IMR-90 (cell line): ENCODE data around the gene PLIN4. TPM values are rescaled to one million over a fixed set of nuclear protein-coding genes. Genes with fewer than 3 reads are reported as not detected.

Source experiments
- ATAC-seq: fragments of 200-7000 bp; cut with Tn5 transposase; 2 replicates; pipeline ENCODE4 v1.9.1; 2020; ENCODE audit warnings: low read depth, mild to moderate bottlenecking, moderate library complexity
- BruUV-seq: library from RNA; stranded (reverse); fragments of 400-500 nt; replicated peaks from 2 replicates; lab custom pipeline; 2021; lab: Mats Ljungman, UMichigan
- CTCF ChIA-PET: fragments of 300-600 bp; formaldehyde crosslinking; extraction: SDS; loops from one replicate; lab custom pipeline; 2021; ENCODE audit warnings: antibody characterized with exemption; lab: Yijun Ruan, JAX
- POLR2A ChIA-PET: fragments of 300-600 bp; sonication (Branson Sonifier 250); formaldehyde crosslinking; loops from one replicate; lab custom pipeline; 2022; ENCODE audit warnings: antibody characterized with exemption; ENCODE audit not compliant: unreplicated experiment; lab: Charles Lee
- DNase-seq: peaks from one replicate; pipeline ENCODE4 v3.0.0; 2013
- H2AFZ ChIP-seq: replicated peaks from 2 replicates; pipeline ENCODE3; 2013; ENCODE audit warnings: low read length, mild to moderate bottlenecking; ENCODE audit not compliant: poor library complexity
- H2AK5ac ChIP-seq: 2 replicates; pipeline ENCODE4 v1.6.1; 2013; ENCODE audit warnings: low read depth, low read length, inconsistent platforms
- H2AK9ac ChIP-seq: replicated peaks from 2 replicates; pipeline ENCODE3; 2013; ENCODE audit warnings: mild to moderate bottlenecking, low read depth, low read length, moderate library complexity; ENCODE audit not compliant: poor library complexity
- H2BK120ac ChIP-seq: 2 replicates; pipeline ENCODE4 v1.6.1; 2013; ENCODE audit warnings: low read depth, low read length, inconsistent platforms
- H2BK15ac ChIP-seq: 3 replicates; pipeline ENCODE4 v1.6.1; 2013; ENCODE audit warnings: low read depth, low read length, inconsistent platforms
- H2BK20ac ChIP-seq: 2 replicates; pipeline ENCODE4 v1.6.1; 2013; ENCODE audit warnings: low read depth, mild to moderate bottlenecking, inconsistent platforms, low read length, moderate library complexity
- H2BK5ac ChIP-seq: 2 replicates; pipeline ENCODE4 v1.6.1; 2013; ENCODE audit warnings: mild to moderate bottlenecking, low read depth, low read length, inconsistent platforms; ENCODE audit not compliant: poor library complexity, severe bottlenecking
- H3K14ac ChIP-seq: replicated peaks from 2 replicates; pipeline ENCODE4 v1.6.1; 2013; ENCODE audit warnings: low read depth, low read length, inconsistent platforms
- H3K18ac ChIP-seq: 2 replicates; pipeline ENCODE4 v1.6.1; 2013; ENCODE audit warnings: low read depth, low read length, control low read depth
- H3K23ac ChIP-seq: 2 replicates; pipeline ENCODE4 v1.6.1; 2013; ENCODE audit warnings: low read depth, low read length, inconsistent platforms
- H3K27ac ChIP-seq: 2 replicates; pipeline ENCODE4 v1.5.1; 2013; ENCODE audit warnings: mild to moderate bottlenecking, control low read depth, low read length; ENCODE audit not compliant: insufficient read depth
- H3K27me3 ChIP-seq: 2 replicates; pipeline ENCODE4 v1.6.1; 2013; ENCODE audit warnings: low read length; ENCODE audit not compliant: control insufficient read depth, insufficient read depth
- H3K36me3 ChIP-seq: 2 replicates; pipeline ENCODE4 v1.6.1; 2013; ENCODE audit warnings: low read length, mixed read lengths; ENCODE audit not compliant: control insufficient read depth, insufficient read depth
- H3K4ac ChIP-seq: 2 replicates; pipeline ENCODE4 v1.6.1; 2013; ENCODE audit warnings: low read depth, low read length, inconsistent platforms
- H3K4me1 ChIP-seq: 2 replicates; pipeline ENCODE4 v1.6.1; 2013; ENCODE audit warnings: low read length, mixed read lengths; ENCODE audit not compliant: control insufficient read depth, insufficient read depth
- H3K4me2 ChIP-seq: 2 replicates; pipeline ENCODE4 v1.6.1; 2013; ENCODE audit warnings: low read depth, mild to moderate bottlenecking, control low read depth, low read length, moderate library complexity
- H3K4me3 ChIP-seq: 2 replicates; pipeline ENCODE4 v1.5.1; 2013; ENCODE audit warnings: low read depth, mild to moderate bottlenecking, control low read depth, low read length, moderate library complexity; ENCODE audit not compliant: insufficient read depth
- H3K56ac ChIP-seq: 2 replicates; pipeline ENCODE4 v1.6.1; 2013; ENCODE audit warnings: low read length, inconsistent platforms; ENCODE audit not compliant: insufficient read depth; ENCODE audit errors: extremely low read depth
- H3K79me1 ChIP-seq, 2 experiments: 2 replicates each; pipeline ENCODE4 v1.6.1; 2013; ENCODE audit warnings: low read length in 2 of 2, inconsistent platforms in 1 of 2, low read depth in 1 of 2
- H3K9ac ChIP-seq: 2 replicates; pipeline ENCODE4 v1.6.1; 2013; ENCODE audit warnings: low read depth, low read length, control low read depth
- H3K9me1 ChIP-seq: 2 replicates; pipeline ENCODE4 v1.6.1; 2013; ENCODE audit warnings: low read length, inconsistent platforms; ENCODE audit not compliant: insufficient read depth
- H3K9me3 ChIP-seq: 2 replicates; pipeline ENCODE4 v1.6.1; 2013; ENCODE audit warnings: low read length; ENCODE audit not compliant: control insufficient read depth, insufficient read depth
- H4K20me1 ChIP-seq: 2 replicates; pipeline ENCODE4 v1.6.1; 2013; ENCODE audit warnings: low read length, inconsistent platforms; ENCODE audit not compliant: insufficient read depth
- H4K5ac ChIP-seq: 2 replicates; pipeline ENCODE4 v1.6.1; 2013; ENCODE audit warnings: mild to moderate bottlenecking, low read depth, low read length, control low read depth
- H4K8ac ChIP-seq, 2 experiments: 2 replicates each; pipeline ENCODE4 v1.6.1; 2013; ENCODE audit warnings: low read depth in 2 of 2, low read length in 2 of 2, control low read depth in 1 of 2, inconsistent platforms in 1 of 2
- H4K91ac ChIP-seq: 2 replicates; pipeline ENCODE4 v1.6.1; 2013; ENCODE audit warnings: low read depth, low read length, inconsistent platforms; ENCODE audit not compliant: insufficient read depth
- BHLHE40 ChIP-seq: fragments of 150-350 bp; IDR thresholded peaks from 2 replicates; pipeline ENCODE4 v1.6.1; 2016; ENCODE audit warnings: mild to moderate bottlenecking, low read depth, low read length
- CTCF ChIP-seq: conservative IDR thresholded peaks from 2 replicates; pipeline ENCODE4 v1.5.1; 2012; ENCODE audit warnings: mild to moderate bottlenecking, low read depth, low read length, improper control_type of control experiment
- FOS ChIP-seq: fragments of 150-350 bp; IDR thresholded peaks from 2 replicates; pipeline ENCODE4 v1.6.1; 2016; ENCODE audit warnings: low read depth, low read length
- MAFK ChIP-seq: IDR thresholded peaks from 2 replicates; pipeline ENCODE4 v1.6.1; 2012; ENCODE audit warnings: low read depth, low read length, improper control_type of control experiment
- MAZ ChIP-seq: IDR thresholded peaks from 2 replicates; pipeline ENCODE4 v1.6.1; 2012; ENCODE audit warnings: low read depth, mild to moderate bottlenecking, low read length, improper control_type of control experiment, moderate library complexity, borderline replicate concordance
- MXI1 ChIP-seq: IDR thresholded peaks from 2 replicates; pipeline ENCODE4 v1.6.1; 2012; ENCODE audit warnings: low read depth, mild to moderate bottlenecking, low read length, moderate library complexity, borderline replicate concordance
- RFX5 ChIP-seq: IDR thresholded peaks from 2 replicates; pipeline ENCODE4 v1.8.0; 2012; ENCODE audit warnings: low read depth, mild to moderate bottlenecking, low read length, moderate library complexity
- USF2 ChIP-seq: fragments of 150-350 bp; IDR thresholded peaks from 2 replicates; pipeline ENCODE4 v1.6.1; 2017; ENCODE audit warnings: mild to moderate bottlenecking, antibody characterized with exemption, low read length, low read depth
- WGBS, 2 experiments: methylation state at CpG; one replicate each; pipeline versions ENCODE4 v1.1.5 to v1.1.7; 2013; ENCODE audit warnings: missing lambda C conversion rate in 2 of 2; ENCODE audit not compliant: insufficient read length in 1 of 2; ENCODE audit errors: extremely low coverage in 2 of 2; 5-methylcytosine and 5-hydroxymethylcytosine counted together
- dilution Hi-C: fragments of 300-500 bp; cut with HindIII; formaldehyde crosslinking; loops from one replicate; pipeline ENCODE4 v1.14.3; 2018; ENCODE audit warnings: low sequenced_read_pairs; ENCODE audit not compliant: unreplicated experiment
- in situ Hi-C: fragments of 300-500 bp; cut with MboI; formaldehyde crosslinking; loops from 3 replicates; pipeline ENCODE4 v1.14.3; 2019; ENCODE audit warnings: low sequenced_read_pairs, inconsistent platforms, mixed read lengths
- intact Hi-C: fragments of 100-400 bp; cut with micrococcal nuclease; formaldehyde crosslinking; loops from 2 replicates; pipeline ENCODE4 v1.10.0; 2022
- polyA plus RNA-seq, 3 experiments: library from polyadenylated mRNA; depleted of rRNA; stranded (reverse); fragments of >200 nt; gene quantifications; 2 replicates each; pipeline ENCODE4 v1.2.3, GENCODE V29; 2012; ENCODE audit warnings: low replicate concordance in 1 of 3
- total RNA-seq: library from RNA; depleted of rRNA; stranded (reverse); fragments of >200 nt; gene quantifications from 2 replicates; pipeline ENCODE4 v1.2.3, GENCODE V29; 2012

Gene PLIN4
- total and polyA plus RNA-seq, 2 of the 4 experiments (the other 2 are of a cell fraction): under 0.01 to 0.09 TPM

DNA sequence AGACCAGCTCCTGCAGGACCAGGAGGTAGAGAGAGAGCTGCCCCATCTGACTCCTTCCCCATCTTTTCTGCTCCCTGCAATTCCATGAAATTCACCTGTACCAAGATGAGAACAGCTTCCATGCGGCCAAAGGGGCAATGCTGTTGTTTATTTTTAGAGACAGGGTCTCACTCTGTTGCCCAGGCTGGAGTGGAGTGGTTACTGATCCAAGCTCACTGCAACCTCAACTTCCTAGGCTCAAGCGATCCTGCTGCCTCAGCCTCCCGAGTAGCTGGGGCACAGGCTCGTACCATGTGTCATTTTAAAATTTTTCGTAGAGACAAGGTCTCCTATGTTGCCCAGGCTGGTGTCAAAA, 3.6 kb upstream of the PLIN4 start:
- intact Hi-C loops: no loop called here
- no peaks in the 10 kb centered on the region for H3K9me1 ChIP-seq
- ATAC-seq (no peak), DNase-seq (no peak)
- 69% methylated on average over 4 of the region's 5 CpGs; no CpG with 5 or more reads in 1 of the 2 experiments for WGBS, 2 experiments
- in situ Hi-C loops: no loop called here
- H3K9me3 ChIP-seq: no peaks in the 10 kb centered on the region
- peaks cover 9% of the 10 kb centered on the region for H3K4me1 ChIP-seq
- no peaks in the 10 kb centered on the region for H3K36me3 ChIP-seq
- POLR2A ChIA-PET: no interaction called here
- H3K27ac ChIP-seq: no peak overlapping the region
- H3K4ac ChIP-seq: no peak overlapping the region
- no peak overlapping the region for H3K18ac ChIP-seq
- BruUV-seq: no TSS peak
- no peak overlapping the region for H2BK5ac ChIP-seq
- no peaks in the 10 kb centered on the region for H4K20me1 ChIP-seq
- H2BK120ac ChIP-seq: no peak overlapping the region
- no peak overlapping the region for H2BK20ac ChIP-seq
- H3K23ac ChIP-seq: no peak overlapping the region
- H3K79me1 ChIP-seq: no peaks in the 10 kb centered on the region
- H2AK5ac ChIP-seq: no peak overlapping the region
- no peak overlapping the region for H4K8ac ChIP-seq
- H3K4me2 ChIP-seq: no peak overlapping the region
- no peak overlapping the region for H2AK9ac ChIP-seq
- no peak overlapping the region for H4K91ac ChIP-seq
- H3K4me3 ChIP-seq: no peak overlapping the region
- H3K14ac ChIP-seq: no peak overlapping the region
- TF ChIP-seq RFX5: no peak
- TF ChIP-seq CTCF: no peak
- TF ChIP-seq BHLHE40: no peak
- TF ChIP-seq MXI1: no peak
- TF ChIP-seq USF2: no peak
- TF ChIP-seq MAZ: no peak
- TF ChIP-seq MAFK: no peak
- no peak for TF ChIP-seq FOS
- CTCF ChIA-PET: no interaction called here
- dilution Hi-C loops: no loop called here
- H3K56ac ChIP-seq: no peak overlapping the region
- no peak overlapping the region for H2BK15ac ChIP-seq
- no peak overlapping the region for H3K9ac ChIP-seq
- H3K27me3 ChIP-seq: peaks cover 10% of the 10 kb centered on the region; the same call in 1 of the 2 replicates
- no peak overlapping the region for H2AFZ ChIP-seq
- no peak overlapping the region for H4K5ac ChIP-seq
